Right renal cortex interstitium (tissue), 3 donors: ENCODE results near the gene COCH. TPM values are rescaled to one million over a fixed set of nuclear protein-coding genes. Genes with fewer than 3 reads are reported as not detected.
"Not testable (repeated sequence)": the region's sequence is repeated elsewhere in the genome, so short reads cannot be mapped to it uniquely, and the experiment has no call there.

Experiments used
- DNase-seq, 3 donors: peaks; one replicate each; pipeline ENCODE4 v3.0.0-alpha.2; 2013; ENCODE audit warnings: low read depth in 3 of 3, low spot score in 2 of 3
- polyA plus RNA-seq, 3 donors: library from polyadenylated mRNA; unstranded; fragments of 120-200 nt; gene quantifications; one replicate each; pipeline ENCODE4 v1.2.1, GENCODE V29; 2013; ENCODE audit not compliant: insufficient read length in 3 of 3

Gene COCH
- polyA plus RNA-seq, 3 donors, result 2.9 to 4.8 (median 3.1) TPM

- no peak for DNase-seq
These were observed 834 bp downstream of the COCH start for GRCh38 chr14:30874999-30875787.

GRCh38 chr14:30875788-30876053, 1.4 kb downstream of the COCH start:
- no peak for DNase-seq

- DNase-seq, result no peak
These were observed 2.3 kb downstream of the COCH start for GRCh38 chr14:30876692-30877091.

- no peak for DNase-seq
These were observed 8.1 kb downstream of the COCH start for GRCh38 chr14:30882431-30882830.

- no peak for DNase-seq
These were observed 9.3 kb downstream of the COCH start for GRCh38 chr14:30883508-30884294.

- no peak for DNase-seq
These were observed 10.5 kb downstream of the COCH start for GRCh38 chr14:30884901-30885300.

- no peak for DNase-seq
These were observed 11.7 kb downstream of the COCH start for GRCh38 chr14:30885840-30886740.

- DNase-seq, result no peak
These were observed 14.3 kb downstream of the COCH start for GRCh38 chr14:30888480-30889243.

- DNase-seq, result no peak
These were observed 14.9 kb downstream of the COCH start for GRCh38 chr14:30889244-30889594.

- DNase-seq, result no peak
These were observed 19.5 kb downstream of the COCH start for GRCh38 chr14:30893819-30894218.

GRCh38 chr14:30894923-30895515, 20.7 kb downstream of the COCH start:
- DNase-seq, result no peak

GRCh38 chr14:30896435-30896834, 22.1 kb downstream of the COCH start:
- DNase-seq, result no peak

GRCh38 chr14:30897121-30897520, 22.8 kb downstream of the COCH start:
- DNase-seq, result not testable (repeated sequence)

GRCh38 chr14:30903285-30904124, 29.1 kb downstream of the COCH start:
- no peak for DNase-seq

GRCh38 chr14:30906752-30907658, 32.6 kb downstream of the COCH start:
- peak in 1 of 3 donors; percentile 6 for DNase-seq

GRCh38 chr14:30907659-30908057, 33.3 kb downstream of the COCH start:
- no peak for DNase-seq

- DNase-seq, result no peak
These were observed 34.5 kb downstream of the COCH start for GRCh38 chr14:30908826-30909225.

- no peak for DNase-seq
These were observed 40.5 kb downstream of the COCH start for GRCh38 chr14:30914812-30915211.
